NB4 (cell line): ENCODE measurements around the gene MORC1.

Experiments used
- POLR2A ChIP-seq: IDR thresholded peaks from 2 replicates; pipeline ENCODE4 v1.6.1; 2011; ENCODE audit warnings: mild to moderate bottlenecking; ENCODE audit not compliant: insufficient read length; ENCODE audit errors: extremely low read depth
- TF ChIP-seq, protein P1 (sequence below): IDR thresholded peaks from one replicate; pipeline ENCODE4 v1.5.1; 2012; ENCODE audit warnings: low read depth, low read length

DNA sequence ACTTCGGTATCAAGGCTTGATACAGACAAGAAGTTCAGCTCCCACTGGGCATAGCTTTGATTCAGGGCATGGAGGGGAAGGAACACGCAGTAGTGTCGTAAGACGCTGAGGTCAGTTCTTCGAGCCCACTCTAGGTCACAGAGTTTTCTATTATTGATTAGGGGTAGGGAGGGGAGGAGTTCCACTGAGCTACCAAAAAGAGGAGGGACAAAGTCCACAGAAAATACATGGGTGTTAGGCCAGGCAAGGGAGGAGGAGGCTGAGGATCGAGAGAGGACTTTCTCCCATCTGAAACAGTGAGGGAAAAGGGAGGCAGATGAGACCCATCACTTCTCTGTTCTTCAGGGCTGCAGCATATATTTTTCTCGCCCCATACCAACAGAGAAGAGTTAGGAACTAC lies 89.2 kb downstream of the MORC1 start:
- TF ChIP-seq, protein P1, sequence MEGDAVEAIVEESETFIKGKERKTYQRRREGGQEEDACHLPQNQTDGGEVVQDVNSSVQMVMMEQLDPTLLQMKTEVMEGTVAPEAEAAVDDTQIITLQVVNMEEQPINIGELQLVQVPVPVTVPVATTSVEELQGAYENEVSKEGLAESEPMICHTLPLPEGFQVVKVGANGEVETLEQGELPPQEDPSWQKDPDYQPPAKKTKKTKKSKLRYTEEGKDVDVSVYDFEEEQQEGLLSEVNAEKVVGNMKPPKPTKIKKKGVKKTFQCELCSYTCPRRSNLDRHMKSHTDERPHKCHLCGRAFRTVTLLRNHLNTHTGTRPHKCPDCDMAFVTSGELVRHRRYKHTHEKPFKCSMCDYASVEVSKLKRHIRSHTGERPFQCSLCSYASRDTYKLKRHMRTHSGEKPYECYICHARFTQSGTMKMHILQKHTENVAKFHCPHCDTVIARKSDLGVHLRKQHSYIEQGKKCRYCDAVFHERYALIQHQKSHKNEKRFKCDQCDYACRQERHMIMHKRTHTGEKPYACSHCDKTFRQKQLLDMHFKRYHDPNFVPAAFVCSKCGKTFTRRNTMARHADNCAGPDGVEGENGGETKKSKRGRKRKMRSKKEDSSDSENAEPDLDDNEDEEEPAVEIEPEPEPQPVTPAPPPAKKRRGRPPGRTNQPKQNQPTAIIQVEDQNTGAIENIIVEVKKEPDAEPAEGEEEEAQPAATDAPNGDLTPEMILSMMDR: no peak
- TF ChIP-seq POLR2A: no peak
